Activated naive CD4-positive, alpha-beta T cell treated with anti-CD3 and anti-CD28 coated beads, Interleukin-2, amount 10 ng/mL, durations not matched to agents 7 days and 5 days (primary cell): ENCODE data around the gene UBAC1.
A peak's percentile ranks its signal among the peaks of the same experiment; 100 is the strongest.
"Not testable (repeated sequence)": the region's sequence is repeated elsewhere in the genome, so short reads cannot be mapped to it uniquely, and the experiment has no call there.

Source experiments
- CTCF ChIA-PET: fragments of 350-600 bp; sonication (Branson Sonifier 250); formaldehyde crosslinking; loops from one replicate; lab custom pipeline; 2021; ENCODE audit warnings: antibody characterized with exemption; lab: Charles Lee
- DNase-seq: peaks from one replicate; pipeline ENCODE4 v3.0.0-alpha.2; 2020
- H3K27ac Mint-ChIP-seq: one replicate; pipeline ENCODE4 v1.8.0; 2021; ENCODE audit warnings: mild to moderate bottlenecking, moderate library complexity, mixed read lengths
- H3K27me3 Mint-ChIP-seq: one replicate; pipeline ENCODE4 v1.8.0; 2021; ENCODE audit warnings: mild to moderate bottlenecking, mixed read lengths
- H3K36me3 Mint-ChIP-seq: one replicate; pipeline ENCODE4 v1.8.0; 2021; ENCODE audit warnings: mixed read lengths
- H3K4me1 Mint-ChIP-seq: one replicate; pipeline ENCODE4 v1.8.0; 2021; ENCODE audit warnings: mixed read lengths
- H3K4me3 Mint-ChIP-seq: one replicate; pipeline ENCODE4 v1.8.0; 2021; ENCODE audit warnings: mild to moderate bottlenecking, moderate library complexity, mixed read lengths
- H3K9me3 Mint-ChIP-seq: one replicate; pipeline ENCODE4 v1.8.0; 2021; ENCODE audit warnings: mixed read lengths

UBAC1 gene

GRCh38 chr9:135976944-135977343, 15.8 kb upstream of the UBAC1 start:
- no peak for DNase-seq
- no peak overlapping the region for H3K4me3 Mint-ChIP-seq
- H3K9me3 Mint-ChIP-seq: no peaks in the 10 kb centered on the region
- CTCF ChIA-PET: interaction anchor here (1.6 kb wide), 1 partner anchor 146 kb away, joined by 5 read pairs; no protein-coding TSS in a partner anchor
- peaks cover 26% of the 10 kb centered on the region for H3K27me3 Mint-ChIP-seq
- H3K36me3 Mint-ChIP-seq: no peaks in the 10 kb centered on the region
- no peak overlapping the region for H3K27ac Mint-ChIP-seq
- peaks cover 25% of the 10 kb centered on the region for H3K4me1 Mint-ChIP-seq

- Mint-ChIP-seq H3K9me3 (no peaks in the 10 kb centered on the region), H3K4me3 (no peak overlapping the region)
- CTCF ChIA-PET: interaction anchor here (1.3 to 1.6 kb wide), 2 partner anchors 9 to 146 kb away, joined by 3 to 5 read pairs; no protein-coding TSS in a partner anchor
Observed at GRCh38 chr9:135976531-135976930, 15.4 kb upstream of the UBAC1 start.

GRCh38 chr9:135975834-135976233, 14.7 kb upstream of the UBAC1 start:
- Mint-ChIP-seq H3K4me1 (peaks cover 25% of the 10 kb centered on the region), H3K9me3 (no peaks in the 10 kb centered on the region), H3K27ac (no peak overlapping the region), H3K36me3 (no peaks in the 10 kb centered on the region), H3K4me3 (no peak overlapping the region), H3K27me3 (peaks cover 29% of the 10 kb centered on the region)
- no peak for DNase-seq
- CTCF ChIA-PET: interaction anchor here (1.3 to 1.6 kb wide), 2 partner anchors 8 to 147 kb away, joined by 3 to 5 read pairs; no protein-coding TSS in a partner anchor

More at GRCh38 chr9:135976531-135976930, 15.4 kb upstream of the UBAC1 start:
- no peak for DNase-seq
- Mint-ChIP-seq H3K27me3 (peaks cover 29% of the 10 kb centered on the region), H3K4me1 (peaks cover 25% of the 10 kb centered on the region), H3K27ac (no peak overlapping the region), H3K36me3 (no peaks in the 10 kb centered on the region)

- Mint-ChIP-seq H3K4me1 (peaks cover 15% of the 10 kb centered on the region), H3K27ac (no peak overlapping the region), H3K4me3 (no peak overlapping the region), H3K27me3 (peaks cover 42% of the 10 kb centered on the region), H3K9me3 (no peaks in the 10 kb centered on the region), H3K36me3 (no peaks in the 10 kb centered on the region)
- CTCF ChIA-PET: interaction anchor here (1.8 kb wide), 1 partner anchor 145 kb away, joined by 3 read pairs; no protein-coding TSS in a partner anchor
- DNase-seq: no peak
Observed at GRCh38 chr9:135974220-135974573, 13.0 kb upstream of the UBAC1 start.

- no peak overlapping the region for H3K27ac Mint-ChIP-seq
- CTCF ChIA-PET: interaction anchor here (0.7 to 1.8 kb wide), 2 partner anchors 146 to 149 kb away, joined by 3 to 4 read pairs; no protein-coding TSS in a partner anchor
- H3K4me1 Mint-ChIP-seq: peaks cover 8% of the 10 kb centered on the region
- DNase-seq: no peak
- H3K9me3 Mint-ChIP-seq: no peaks in the 10 kb centered on the region
- peaks cover 37% of the 10 kb centered on the region for H3K27me3 Mint-ChIP-seq
- H3K36me3 Mint-ChIP-seq: no peaks in the 10 kb centered on the region
- H3K4me3 Mint-ChIP-seq: no peak overlapping the region
Observed at GRCh38 chr9:135973277-135974219, 12.4 kb upstream of the UBAC1 start.

- H3K4me1 Mint-ChIP-seq: peaks cover 14% of the 10 kb centered on the region
- peaks cover 45% of the 10 kb centered on the region for H3K27me3 Mint-ChIP-seq
- peak; percentile 82 for DNase-seq
- CTCF ChIA-PET: no interaction called here
- no peak overlapping the region for H3K4me3 Mint-ChIP-seq
- no peaks in the 10 kb centered on the region for H3K9me3 Mint-ChIP-seq
- H3K36me3 Mint-ChIP-seq: no peaks in the 10 kb centered on the region
- H3K27ac Mint-ChIP-seq: no peak overlapping the region
Observed at GRCh38 chr9:135971892-135972291, 10.7 kb upstream of the UBAC1 start.

GRCh38 chr9:135971111-135971766, 10.1 kb upstream of the UBAC1 start:
- H3K9me3 Mint-ChIP-seq: no peaks in the 10 kb centered on the region
- DNase-seq: no peak
- H3K4me3 Mint-ChIP-seq: no peak overlapping the region
- CTCF ChIA-PET: interaction anchor here (4.5 kb wide), 1 partner anchor 150 kb away, joined by 53 read pairs; no protein-coding TSS in a partner anchor
- H3K27ac Mint-ChIP-seq: no peak overlapping the region
- H3K27me3 Mint-ChIP-seq: peaks cover 45% of the 10 kb centered on the region
- peaks cover 16% of the 10 kb centered on the region for H3K4me1 Mint-ChIP-seq
- no peaks in the 10 kb centered on the region for H3K36me3 Mint-ChIP-seq

- no peak overlapping the region for H3K4me3 Mint-ChIP-seq
- CTCF ChIA-PET: interaction anchor here (4.5 kb wide), 1 partner anchor 151 kb away, joined by 53 read pairs; no protein-coding TSS in a partner anchor
- no peaks in the 10 kb centered on the region for H3K36me3 Mint-ChIP-seq
- H3K27ac Mint-ChIP-seq: no peak overlapping the region
- H3K27me3 Mint-ChIP-seq: peaks cover 43% of the 10 kb centered on the region
- no peaks in the 10 kb centered on the region for H3K9me3 Mint-ChIP-seq
- H3K4me1 Mint-ChIP-seq: peaks cover 16% of the 10 kb centered on the region
- DNase-seq: no peak
Observed at GRCh38 chr9:135970128-135970815, 9.1 kb upstream of the UBAC1 start.

GRCh38 chr9:135969064-135969683, 8.0 kb upstream of the UBAC1 start:
- peaks cover 47% of the 10 kb centered on the region for H3K27me3 Mint-ChIP-seq
- no peaks in the 10 kb centered on the region for H3K36me3 Mint-ChIP-seq
- DNase-seq: no peak
- H3K27ac Mint-ChIP-seq: no peak overlapping the region
- CTCF ChIA-PET: interaction anchor here (0.9 to 4.5 kb wide), 2 partner anchors 63 to 153 kb away, joined by 3 to 53 read pairs; no protein-coding TSS in a partner anchor
- H3K4me3 Mint-ChIP-seq: no peak overlapping the region
- no peaks in the 10 kb centered on the region for H3K9me3 Mint-ChIP-seq
- H3K4me1 Mint-ChIP-seq: peaks cover 16% of the 10 kb centered on the region

GRCh38 chr9:135968601-135969000, 7.4 kb upstream of the UBAC1 start:
- no peak for DNase-seq
- H3K27ac Mint-ChIP-seq: no peak overlapping the region
- CTCF ChIA-PET: interaction anchor here (0.8 to 4.5 kb wide), 5 partner anchors 21 to 171 kb away, joined by 3 to 53 read pairs (median 5); no protein-coding TSS in a partner anchor
- no peaks in the 10 kb centered on the region for H3K36me3 Mint-ChIP-seq
- H3K4me3 Mint-ChIP-seq: no peak overlapping the region
- no peaks in the 10 kb centered on the region for H3K9me3 Mint-ChIP-seq
- peaks cover 49% of the 10 kb centered on the region for H3K27me3 Mint-ChIP-seq
- peaks cover 13% of the 10 kb centered on the region for H3K4me1 Mint-ChIP-seq

GRCh38 chr9:135968083-135968476, 6.9 kb upstream of the UBAC1 start:
- DNase-seq: no peak
- Mint-ChIP-seq H3K27me3 (peaks cover 51% of the 10 kb centered on the region), H3K36me3 (no peaks in the 10 kb centered on the region), H3K4me3 (no peak overlapping the region), H3K4me1 (peaks cover 8% of the 10 kb centered on the region), H3K9me3 (no peaks in the 10 kb centered on the region), H3K27ac (no peak overlapping the region)
- CTCF ChIA-PET: interaction anchor here (0.8 to 4.5 kb wide), 8 partner anchors 8 to 171 kb away, joined by 3 to 53 read pairs (median 4); no protein-coding TSS in a partner anchor

GRCh38 chr9:135966916-135967260, 5.7 kb upstream of the UBAC1 start:
- not testable (repeated sequence) for H3K36me3 Mint-ChIP-seq, H3K4me3 Mint-ChIP-seq, DNase-seq, H3K27ac Mint-ChIP-seq, H3K9me3 Mint-ChIP-seq
- CTCF ChIA-PET: interaction anchor here (0.6 to 4.5 kb wide), 15 partner anchors 9 to 175 kb away, joined by 3 to 53 read pairs (median 4); no protein-coding TSS in a partner anchor
- Mint-ChIP-seq H3K27me3 (peaks cover 61% of the 10 kb centered on the region), H3K4me1 (peaks cover 13% of the 10 kb centered on the region)

GRCh38 chr9:135965124-135965756, 4.1 kb upstream of the UBAC1 start:
- no peak overlapping the region for H3K4me3 Mint-ChIP-seq
- H3K9me3 Mint-ChIP-seq: no peaks in the 10 kb centered on the region
- CTCF ChIA-PET: no interaction called here
- H3K36me3 Mint-ChIP-seq: no peaks in the 10 kb centered on the region
- H3K4me1 Mint-ChIP-seq: peaks cover 18% of the 10 kb centered on the region
- DNase-seq: no peak
- H3K27me3 Mint-ChIP-seq: peaks cover 64% of the 10 kb centered on the region
- H3K27ac Mint-ChIP-seq: no peak overlapping the region
